GM13976 (cell line): Measurements from ENCODE around the gene JUN.

ENCODE experiments used
- DNase-seq: peaks from one replicate; pipeline ENCODE4 v3.0.0; 2012; ENCODE audit warnings: low spot score
- CTCF ChIP-seq: IDR thresholded peaks from 2 replicates; pipeline ENCODE4 v1.5.1; 2012; ENCODE audit warnings: borderline replicate concordance, mild to moderate bottlenecking; ENCODE audit not compliant: insufficient read depth; ENCODE audit errors: extremely low read depth, missing control alignments, control extremely low read depth
- in situ Hi-C: fragments of 300-500 bp; cut with MboI; formaldehyde crosslinking; loops from one replicate; pipeline ENCODE4 v1.12.0; 2022; ENCODE audit warnings: low sequenced_read_pairs, mixed read lengths, inconsistent platforms; ENCODE audit not compliant: unreplicated experiment

Gene JUN

GRCh38 chr1:58734630-58735029, 49.2 kb downstream of the JUN start:
- in situ Hi-C loops = loop anchor here (25.0 kb wide), 1 partner anchor 1203 kb away; the partner anchor contains the start of gene CYP2J2
- DNase-seq = no peak

GRCh38 chr1:58732087-58732775, 51.6 kb downstream of the JUN start:
- TF ChIP-seq CTCF = no peak
- in situ Hi-C loops = loop anchor here (25.0 kb wide), 1 partner anchor 1205 kb away; the partner anchor contains the start of gene CYP2J2
- no peak for DNase-seq

More at GRCh38 chr1:58734630-58735029, 49.2 kb downstream of the JUN start:
- no peak for TF ChIP-seq CTCF
